ENCODE measurements around the gene HOXA10. TPM values are rescaled to one million over a fixed set of nuclear protein-coding genes. Genes with fewer than 3 reads are reported as not detected.

The HOXA10 gene
- total RNA-seq, 1 donor from 2014 or later: not detected

- DNase-seq: no peak
Measured at GRCh38 chr7:27145165-27145913, 28.8 kb downstream of the HOXA10 start.

- DNase-seq: no peak
Measured at GRCh38 chr7:27144781-27145164, 29.3 kb downstream of the HOXA10 start.

DNA sequence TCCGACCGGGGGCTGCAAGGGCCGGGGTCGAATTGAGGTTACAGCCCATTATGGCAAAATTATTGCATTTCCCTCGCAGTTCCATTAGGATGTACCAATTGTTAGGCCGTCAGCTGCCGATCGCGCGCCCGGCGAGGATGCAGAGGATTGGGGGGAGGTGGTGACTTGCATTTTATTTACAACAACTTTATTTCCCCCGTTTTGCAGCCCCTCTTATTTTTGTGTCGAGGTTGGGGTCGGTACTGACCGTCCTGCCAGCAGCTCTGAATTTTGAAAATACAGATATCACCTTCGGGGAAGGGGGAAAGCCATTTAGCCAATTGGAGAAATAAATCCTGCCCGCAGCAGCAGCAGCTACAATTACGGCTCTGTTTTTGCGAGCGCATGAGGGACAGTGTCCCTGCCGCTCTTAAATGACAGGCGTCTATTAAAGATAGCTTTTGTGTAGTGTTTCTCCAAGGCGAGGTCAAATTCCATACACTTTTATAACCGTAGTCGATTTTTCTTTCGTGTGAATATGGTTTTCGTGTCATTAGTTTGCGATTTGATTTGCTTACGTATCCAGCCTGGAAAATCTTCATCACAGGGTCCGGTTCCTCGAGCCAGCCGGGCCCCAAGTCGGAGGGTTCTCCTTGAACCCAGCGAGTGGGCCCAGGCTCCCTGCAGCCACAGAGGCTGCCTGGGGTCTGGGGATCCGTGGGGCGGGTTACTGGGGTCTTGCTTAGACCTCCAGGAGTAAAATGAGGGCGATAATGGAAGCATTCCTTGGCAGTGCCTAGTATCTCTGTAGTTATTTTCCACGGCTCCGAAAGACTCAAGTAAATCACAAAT is 30.0 kb downstream of the HOXA10 start:
- DNase-seq: no peak

DNA sequence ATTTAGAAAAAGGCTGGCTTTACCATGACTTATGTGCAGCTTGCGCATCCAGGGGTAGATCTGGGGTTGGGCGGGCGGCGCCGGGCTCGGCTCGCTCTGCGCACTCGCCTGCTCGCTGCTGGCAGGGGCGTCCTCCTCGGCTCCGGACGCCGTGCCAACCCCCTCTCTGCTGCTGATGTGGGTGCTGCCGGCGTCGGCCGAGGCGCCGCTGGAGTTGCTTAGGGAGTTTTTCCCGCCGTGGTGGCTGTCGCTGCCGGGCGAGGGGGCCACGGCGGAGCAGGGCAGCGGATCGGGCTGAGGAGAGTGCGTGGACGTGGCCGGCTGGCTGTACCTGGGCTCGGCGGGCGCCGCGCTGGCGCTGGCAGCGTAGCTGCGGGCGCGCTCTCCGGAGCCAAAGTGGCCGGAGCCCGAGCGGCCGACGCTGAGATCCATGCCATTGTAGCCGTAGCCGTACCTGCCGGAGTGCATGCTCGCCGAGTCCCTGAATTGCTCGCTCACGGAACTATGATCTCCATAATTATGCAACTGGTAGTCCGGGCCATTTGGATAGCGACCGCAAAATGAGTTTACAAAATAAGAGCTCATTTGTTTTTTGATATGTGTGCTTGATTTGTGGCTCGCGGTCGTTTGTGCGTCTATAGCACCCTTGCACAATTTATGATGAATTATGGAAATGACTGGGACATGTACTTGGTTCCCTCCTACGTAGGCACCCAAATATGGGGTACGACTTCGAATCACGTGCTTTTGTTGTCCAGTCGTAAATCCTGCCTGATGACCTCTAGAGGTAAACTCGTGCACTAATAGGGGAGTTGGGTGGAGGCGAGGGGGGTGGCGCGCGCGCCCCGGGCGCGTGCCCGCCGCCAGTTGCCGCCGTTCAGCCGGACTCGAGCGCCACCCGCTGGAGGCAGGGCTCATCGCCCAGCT is 30.8 kb downstream of the HOXA10 start, which contains the start of gene HOXA5:
Gene HOXA5, minus strand, starts transcription at position 659 of the 927 bp plus-strand sequence. Its CDS starts 74 bp downstream, at position 585.
- DNase-seq: peak; percentile 56

- no peak for DNase-seq
Measured at GRCh38 chr7:27142580-27143022, 31.5 kb downstream of the HOXA10 start.

DNA sequence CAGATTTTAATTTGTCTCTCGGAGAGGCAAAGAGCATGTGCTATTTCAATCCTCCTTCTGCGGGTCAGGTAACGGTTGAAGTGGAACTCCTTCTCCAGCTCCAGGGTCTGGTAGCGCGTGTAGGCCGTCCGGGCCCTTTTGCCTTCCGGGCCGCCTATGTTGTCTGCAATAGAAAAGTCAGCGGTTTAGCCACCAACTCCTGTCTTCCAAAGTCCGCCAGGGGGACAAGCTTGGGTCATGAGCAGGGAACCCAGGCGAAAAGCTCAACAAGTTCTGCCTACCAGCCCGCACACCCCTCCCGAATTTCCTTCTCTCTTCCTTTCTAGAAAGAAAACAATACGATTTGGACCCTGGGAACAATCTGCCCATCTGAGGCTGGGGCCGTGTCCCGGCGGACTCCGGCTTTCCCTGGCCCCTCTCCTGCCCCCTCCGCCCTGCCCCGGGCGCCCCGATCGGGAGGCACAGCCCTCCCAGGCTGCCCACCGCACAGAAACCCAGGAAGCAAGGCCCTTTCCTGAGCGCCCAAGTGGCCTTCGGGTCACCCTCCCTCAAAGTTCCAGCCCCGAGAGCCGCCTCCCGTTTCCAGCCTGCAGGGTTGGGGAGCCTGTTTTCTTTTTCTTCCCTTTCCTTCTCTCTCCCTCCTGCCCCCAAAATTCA is 32.1 kb downstream of the HOXA10 start:
- no peak for DNase-seq

- DNase-seq: no peak
Measured at GRCh38 chr7:27141137-27141922, 32.8 kb downstream of the HOXA10 start.

DNA sequence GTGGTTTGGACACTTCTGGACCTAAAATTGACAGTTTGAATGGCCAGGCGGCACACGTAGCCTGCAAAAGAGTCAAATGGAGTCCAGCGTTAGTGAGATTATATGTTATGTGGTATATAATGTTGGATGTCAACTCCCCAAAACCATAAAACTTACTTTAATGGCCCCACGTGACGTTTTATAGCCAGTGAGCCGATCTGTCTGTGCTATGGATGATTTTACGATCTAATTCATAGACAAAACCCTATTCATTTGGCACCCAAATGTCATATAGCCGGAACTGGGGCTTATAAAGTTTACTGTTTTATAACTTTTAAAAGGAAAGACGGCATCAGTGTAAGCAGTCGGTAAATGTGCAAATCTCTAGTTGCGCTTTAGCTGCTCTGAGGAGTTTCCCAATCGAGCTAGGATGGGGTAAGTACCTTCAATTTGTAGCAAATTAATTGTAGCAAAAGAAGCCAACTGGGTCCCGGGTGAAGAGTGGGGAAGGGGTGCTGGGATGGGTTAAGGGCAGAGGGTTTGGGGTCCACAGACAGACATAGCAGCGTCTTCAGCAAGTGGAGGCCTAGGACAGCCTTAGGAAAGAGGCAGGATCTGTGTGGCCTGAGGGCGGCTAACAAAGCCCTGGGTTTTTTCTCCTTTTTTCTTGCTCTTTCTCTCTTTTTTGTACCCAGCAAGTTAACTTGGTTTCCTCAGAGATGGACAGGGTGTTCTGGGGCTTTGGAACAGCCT is 33.8 kb downstream of the HOXA10 start:
- no peak for DNase-seq

DNA sequence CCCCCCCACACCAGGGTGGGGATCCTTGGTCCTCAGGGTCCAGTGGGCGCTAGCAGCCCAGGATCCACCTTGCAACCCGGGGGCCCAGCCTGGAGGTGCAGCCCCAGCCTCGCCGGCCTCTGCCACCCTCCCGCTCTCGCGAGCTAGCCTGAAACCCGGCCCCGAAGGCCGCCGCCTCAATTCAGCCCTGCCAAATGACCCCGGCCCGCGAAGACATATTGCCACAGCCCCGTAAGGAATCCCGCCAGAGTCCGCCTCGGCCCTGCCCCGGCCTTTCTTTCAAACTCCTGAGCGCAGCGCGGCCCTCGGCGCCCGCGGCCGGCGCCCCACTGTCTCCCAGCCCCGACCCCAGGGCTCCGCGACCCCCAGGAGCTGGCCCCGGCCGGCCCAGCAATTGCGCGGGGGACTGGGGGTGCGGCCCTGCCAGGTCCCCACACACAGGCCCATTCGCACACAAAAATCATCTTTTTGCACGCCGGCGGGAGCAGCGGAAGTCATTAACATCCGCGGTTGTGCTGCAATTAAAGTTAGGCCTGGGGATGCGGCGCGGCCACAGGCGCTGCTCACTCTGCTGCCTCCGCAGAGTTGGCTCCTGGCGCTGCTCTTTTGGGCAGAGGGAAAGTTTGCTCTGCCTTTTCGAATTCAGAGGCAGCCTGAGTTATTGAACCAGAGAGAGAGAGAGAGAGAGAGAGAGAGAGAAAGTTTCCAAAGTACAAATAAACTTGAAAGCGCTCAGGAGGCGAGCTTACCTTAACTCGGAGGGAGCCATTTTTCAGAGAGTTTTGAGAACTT is 34.6 kb downstream of the HOXA10 start:
- DNase-seq: no peak

DNA sequence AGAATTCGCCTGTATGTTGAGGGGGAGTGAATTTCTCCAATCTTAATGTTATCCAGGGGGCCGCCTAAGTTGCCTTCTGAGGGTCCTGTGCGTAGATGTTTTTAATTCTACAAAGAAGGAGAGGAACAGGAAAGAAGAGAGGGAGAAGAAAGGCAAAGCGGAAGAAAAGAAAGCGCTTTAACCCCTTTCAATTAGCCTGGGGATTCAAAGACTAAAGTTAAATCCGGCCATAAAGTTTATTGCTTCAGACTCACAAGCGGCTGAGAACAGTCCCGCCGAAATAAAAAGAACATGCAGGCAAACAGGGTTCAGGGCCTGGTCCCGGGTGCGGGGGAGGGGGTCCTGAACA is 35.2 kb downstream of the HOXA10 start:
- DNase-seq: no peak

DNA sequence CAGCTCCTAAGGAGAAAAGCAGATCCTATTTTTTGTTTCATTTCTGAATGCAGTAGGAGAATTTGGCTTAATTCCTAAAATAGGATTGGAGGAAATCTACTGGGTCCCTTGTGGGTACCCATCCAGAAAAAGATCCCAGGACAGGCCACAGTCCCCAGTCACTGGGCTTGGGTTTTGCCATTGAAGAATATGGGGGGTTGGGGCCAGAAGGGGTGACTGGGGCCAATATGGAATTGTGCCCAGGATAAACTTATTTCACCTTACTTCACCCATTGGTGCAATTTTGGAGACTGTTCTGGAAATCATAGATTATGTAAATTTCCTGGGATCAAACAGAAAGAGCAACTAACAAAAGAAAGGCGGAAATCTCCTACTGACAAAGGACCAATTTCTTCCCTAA is 35.6 kb downstream of the HOXA10 start:
- DNase-seq: no peak

DNA sequence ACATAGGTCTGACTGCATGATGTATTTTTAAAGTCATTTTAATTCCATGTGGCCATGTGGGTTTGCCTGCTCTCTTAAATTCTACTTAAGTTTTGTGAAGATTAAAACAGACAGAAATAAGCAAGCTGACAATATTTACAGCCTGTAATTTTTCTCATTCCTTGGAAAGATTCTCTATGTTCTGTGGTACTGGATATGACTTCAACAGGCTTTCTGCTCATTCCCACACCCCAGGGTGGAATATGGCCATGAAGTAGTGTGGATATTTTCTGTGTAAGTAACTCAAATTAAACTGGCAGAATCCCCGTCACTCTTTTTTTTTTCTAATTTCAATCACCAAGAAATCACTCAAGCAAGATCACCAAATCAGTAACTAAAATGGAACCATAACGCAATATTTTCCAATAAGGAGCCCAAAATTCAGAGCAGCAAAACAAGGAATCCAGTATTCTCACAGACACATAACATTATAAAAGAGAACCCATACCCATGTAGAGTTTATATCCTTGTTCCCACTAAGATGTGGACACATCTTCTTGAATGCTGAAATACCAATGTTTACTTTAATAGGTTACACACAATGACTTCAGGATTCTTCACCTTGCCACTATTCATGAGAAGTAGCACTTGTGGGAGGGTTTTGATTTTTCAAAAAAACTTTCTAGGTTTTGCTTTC is 36.3 kb downstream of the HOXA10 start:
- no peak for DNase-seq

DNA sequence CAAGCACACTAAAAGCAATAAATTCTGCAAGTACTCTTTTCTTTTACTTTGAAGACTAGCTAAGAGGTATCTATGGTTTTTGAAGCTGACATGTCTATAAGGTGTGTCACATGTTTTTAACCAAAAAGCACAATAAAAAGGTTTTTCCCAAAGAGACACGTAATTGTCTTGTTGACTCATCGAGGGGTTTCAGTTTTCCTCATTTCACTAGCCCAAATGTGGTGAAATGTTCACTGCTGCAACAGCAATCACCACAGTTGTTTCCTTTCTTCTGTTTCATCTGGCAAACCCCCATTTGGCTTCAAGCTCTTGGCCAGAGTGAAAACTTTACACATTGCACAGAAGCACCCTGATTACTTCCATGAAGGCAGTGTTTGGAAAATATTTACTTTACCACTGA is 39.7 kb downstream of the HOXA10 start:
- DNase-seq: no peak

GRCh38 chr7:27133409-27134231 is 40.5 kb downstream of the HOXA10 start:
- no peak for DNase-seq

DNA sequence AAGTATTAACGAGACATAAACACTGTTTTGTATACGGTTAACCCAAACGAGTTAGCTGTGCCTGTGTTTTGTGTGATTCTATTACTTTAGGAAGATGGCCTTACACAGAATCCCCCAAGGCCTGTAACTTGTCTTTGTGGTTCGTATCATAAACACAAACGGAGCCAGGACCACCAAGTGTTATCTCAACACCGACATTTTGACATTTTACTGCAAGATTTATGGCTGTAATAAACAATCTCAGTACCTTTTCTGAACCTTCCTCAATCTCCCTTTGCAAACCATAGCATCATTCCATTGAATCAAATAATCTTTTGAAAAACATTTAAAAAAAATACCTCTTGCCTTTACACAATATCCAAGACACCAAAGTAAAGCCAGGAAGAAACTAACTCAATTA is 41.1 kb downstream of the HOXA10 start:
- DNase-seq: no peak

- DNase-seq: no peak
Measured at GRCh38 chr7:27132214-27132613, 41.9 kb downstream of the HOXA10 start.

- DNase-seq: no peak
Measured at GRCh38 chr7:27131390-27131819, 42.7 kb downstream of the HOXA10 start.

Measured in tongue (tissue), 2 donors.